Endothelial cell of umbilical vein (primary cell): Measurements from ENCODE around the gene PTPRK. TPM values are rescaled to one million over a fixed set of nuclear protein-coding genes. Genes with fewer than 3 reads are reported as not detected.
A peak's percentile ranks its signal among the peaks of the same experiment; 100 is the strongest.

Source experiments
- BruUV-seq: library from RNA; stranded (reverse); fragments of 400-500 nt; replicated peaks from 2 replicates; lab custom pipeline; 2021; lab: Mats Ljungman, UMichigan
- CTCF ChIA-PET: fragments of 300-600, 350-600 bp; sonication (Branson Sonifier 250); formaldehyde crosslinking; loops from one replicate; lab custom pipeline; 2021; ENCODE audit warnings: antibody characterized with exemption, inconsistent platforms; lab: Charles Lee
- POLR2A ChIA-PET: fragments of 300-600, 350-600 bp; sonication (Branson Sonifier 250); formaldehyde crosslinking; loops from one replicate; lab custom pipeline; 2021; ENCODE audit warnings: antibody characterized with exemption, inconsistent platforms; lab: Charles Lee
- DNase-seq: peaks from one replicate; pipeline ENCODE4 v3.0.0-alpha.2; 2011; ENCODE audit warnings: low read depth, low spot score
- FAIRE-seq: peaks from 2 replicates; lab custom pipeline; 2011; peaks lifted over from hg19 to GRCh38; lab: Jason Lieb, UNC
- H2AFZ ChIP-seq: 2 replicates; pipeline ENCODE4 v1.6.0; 2012; ENCODE audit warnings: low read depth, low read length, control low read depth, inconsistent platforms
- H3K27ac ChIP-seq: 2 replicates; pipeline ENCODE4 v1.5.1; 2011; ENCODE audit warnings: low read depth, mild to moderate bottlenecking, control low read depth, low read length, moderate library complexity; ENCODE audit not compliant: insufficient read depth
- H3K27me3 ChIP-seq, 2 experiments: 2 replicates each; pipeline versions ENCODE4 v1.6.0 to v1.6.1; 2011; ENCODE audit warnings: low read length in 2 of 2, mixed read lengths in 1 of 2; ENCODE audit not compliant: control insufficient read depth in 2 of 2, insufficient read depth in 2 of 2
- H3K36me3 ChIP-seq, 2 experiments: 2 replicates in 1 of 2; 3 replicates in 1 of 2; pipeline ENCODE4 v1.5.1; 2011; ENCODE audit warnings: low read length in 2 of 2, mild to moderate bottlenecking in 1 of 2, moderate library complexity in 1 of 2; ENCODE audit not compliant: control insufficient read depth in 2 of 2, insufficient read depth in 2 of 2; ENCODE audit errors: extremely low read depth in 1 of 2
- H3K4me1 ChIP-seq: 3 replicates; pipeline ENCODE4 v1.5.1; 2011; ENCODE audit warnings: mild to moderate bottlenecking, low read length; ENCODE audit not compliant: control insufficient read depth, insufficient read depth; ENCODE audit errors: extremely low read depth
- H3K4me2 ChIP-seq: 2 replicates; pipeline ENCODE4 v1.6.1; 2011; ENCODE audit warnings: low read length, control low read depth, mixed read lengths; ENCODE audit not compliant: insufficient read depth
- H3K4me3 ChIP-seq, 3 experiments: fragments of 200-600 bp in 1 of 3; sonication (generic), shearing (Covaris generic) in 1 of 3; replicated peaks in 1 of 3; 2 replicates each; pipeline ENCODE4 v1.5.1; 2011 to 2016; ENCODE audit warnings: control low read depth in 3 of 3, low read length in 3 of 3, mild to moderate bottlenecking in 2 of 3, inconsistent platforms in 1 of 3, low read depth in 1 of 3, moderate library complexity in 1 of 3; ENCODE audit not compliant: insufficient read depth in 1 of 3
- H3K79me2 ChIP-seq: 2 replicates; pipeline ENCODE4 v1.6.0; 2012; ENCODE audit warnings: low read length, inconsistent platforms; ENCODE audit not compliant: control insufficient read depth, insufficient read depth
- H3K9ac ChIP-seq: replicated peaks from 2 replicates; pipeline ENCODE3; 2011; ENCODE audit warnings: low read length, control low read depth; ENCODE audit not compliant: insufficient read depth; ENCODE audit errors: extremely low read depth
- H3K9me1 ChIP-seq: replicated peaks from 3 replicates; pipeline ENCODE4 v1.6.0; 2011; ENCODE audit warnings: mild to moderate bottlenecking, low read length; ENCODE audit not compliant: control insufficient read depth, insufficient read depth; ENCODE audit errors: extremely low read depth
- H3K9me3 ChIP-seq: replicated peaks from 2 replicates; pipeline ENCODE4 v1.5.1; 2012; ENCODE audit warnings: low read length, inconsistent platforms; ENCODE audit not compliant: control insufficient read depth, insufficient read depth
- H4K20me1 ChIP-seq: replicated peaks from 2 replicates; pipeline ENCODE3; 2011; ENCODE audit warnings: mild to moderate bottlenecking, low read length; ENCODE audit not compliant: control insufficient read depth, insufficient read depth; ENCODE audit errors: extremely low read depth
- EZH2 ChIP-seq: IDR thresholded peaks from 2 replicates; pipeline ENCODE4 v1.6.1; 2012; ENCODE audit warnings: borderline replicate concordance, low read depth, mild to moderate bottlenecking, moderate library complexity, low read length, inconsistent platforms; ENCODE audit not compliant: severe bottlenecking
- JUN ChIP-seq: IDR thresholded peaks from 2 replicates; pipeline ENCODE4 v1.6.1; 2011; ENCODE audit warnings: borderline replicate concordance, low read depth; ENCODE audit not compliant: insufficient read length, insufficient read depth
- MYC ChIP-seq: IDR thresholded peaks from one replicate; pipeline ENCODE4 v1.6.1; 2011; ENCODE audit warnings: mild to moderate bottlenecking, low read depth, low read length
- POLR2AphosphoS5 ChIP-seq: IDR thresholded peaks from 2 replicates; pipeline ENCODE4 v1.6.1; 2012; ENCODE audit warnings: low read depth, mild to moderate bottlenecking, control low read depth, low read length, moderate library complexity; ENCODE audit not compliant: insufficient read depth
- dilution Hi-C: fragments of 300-500 bp; cut with MboI; formaldehyde crosslinking; loops from one replicate; pipeline ENCODE4 v1.15.0; 2019; ENCODE audit warnings: low sequenced_read_pairs; ENCODE audit not compliant: extremely low pct_ligation_motif_present
- intact Hi-C: fragments of 100-400 bp; cut with micrococcal nuclease; formaldehyde crosslinking; loops from one replicate; pipeline ENCODE4 v1.10.0; 2022
- polyA plus RNA-seq, 4 experiments: library from polyadenylated mRNA; depleted of rRNA in 3 of 4; stranded (reverse) in 3 of 4; unstranded in 1 of 4; fragments of >200 nt; gene quantifications; 2 replicates each; pipeline versions ENCODE4 v1.2.1 to v1.2.3, GENCODE V29; 2011 to 2012; ENCODE audit warnings: missing spikeins in 1 of 4
- total RNA-seq: library from RNA; stranded (reverse); gene quantifications from 2 replicates; pipeline ENCODE4 v1.2.3, GENCODE V29; 2021
- TF ChIP-seq, protein P1 (sequence below), 2 donors: IDR thresholded peaks; 1 replicate in 1 of 2; 2 replicates in 1 of 2; pipeline ENCODE4 v1.5.1; 2011; ENCODE audit warnings: low read length in 2 of 2, mild to moderate bottlenecking in 2 of 2, moderate library complexity in 2 of 2, control low read depth in 1 of 2, inconsistent platforms in 1 of 2, low read depth in 1 of 2; ENCODE audit not compliant: insufficient read depth in 1 of 2; ENCODE audit errors: extremely low read depth in 1 of 2

Gene PTPRK
- total and polyA plus RNA-seq, 2 donors (not counting 3 experiments of a cell fraction or from before 2014, with no cell fraction given): 15.2 to 74.0 TPM

GRCh38 chr6:128516514-128516898, 3.9 kb downstream of the PTPRK start:
- H3K9me3 ChIP-seq: no peaks in the 10 kb centered on the region
- H4K20me1 ChIP-seq: peaks cover 4% of the 10 kb centered on the region
- CTCF ChIA-PET: interaction anchor here (0.5 to 4.1 kb wide), 55 partner anchors 9 to 780 kb away, joined by 3 to 62 read pairs (median 4); no protein-coding TSS in a partner anchor
- peaks cover 57% of the 10 kb centered on the region for H3K4me1 ChIP-seq
- no peak overlapping the region for H3K4me3 ChIP-seq
- peak overlapping the region; percentile 62 for H3K27ac ChIP-seq
- POLR2A ChIA-PET: interaction anchor here (1.6 kb wide), 1 partner anchor 25 kb away, joined by 3 read pairs; no protein-coding TSS in a partner anchor
- BruUV-seq: no TSS peak
- no peak for TF ChIP-seq POLR2AphosphoS5
- TF ChIP-seq EZH2: no peak
- TF ChIP-seq JUN: no peak
- no peak for TF ChIP-seq MYC
- TF ChIP-seq, protein P1, sequence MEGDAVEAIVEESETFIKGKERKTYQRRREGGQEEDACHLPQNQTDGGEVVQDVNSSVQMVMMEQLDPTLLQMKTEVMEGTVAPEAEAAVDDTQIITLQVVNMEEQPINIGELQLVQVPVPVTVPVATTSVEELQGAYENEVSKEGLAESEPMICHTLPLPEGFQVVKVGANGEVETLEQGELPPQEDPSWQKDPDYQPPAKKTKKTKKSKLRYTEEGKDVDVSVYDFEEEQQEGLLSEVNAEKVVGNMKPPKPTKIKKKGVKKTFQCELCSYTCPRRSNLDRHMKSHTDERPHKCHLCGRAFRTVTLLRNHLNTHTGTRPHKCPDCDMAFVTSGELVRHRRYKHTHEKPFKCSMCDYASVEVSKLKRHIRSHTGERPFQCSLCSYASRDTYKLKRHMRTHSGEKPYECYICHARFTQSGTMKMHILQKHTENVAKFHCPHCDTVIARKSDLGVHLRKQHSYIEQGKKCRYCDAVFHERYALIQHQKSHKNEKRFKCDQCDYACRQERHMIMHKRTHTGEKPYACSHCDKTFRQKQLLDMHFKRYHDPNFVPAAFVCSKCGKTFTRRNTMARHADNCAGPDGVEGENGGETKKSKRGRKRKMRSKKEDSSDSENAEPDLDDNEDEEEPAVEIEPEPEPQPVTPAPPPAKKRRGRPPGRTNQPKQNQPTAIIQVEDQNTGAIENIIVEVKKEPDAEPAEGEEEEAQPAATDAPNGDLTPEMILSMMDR (IDR thresholded peaks at IDR 0.05; ENCODE audit: extremely low read depth in 1 of 2, insufficient read depth in 1 of 2, low read depth in 1 of 2, low read length in 2 of 2): peak; percentile 29 to 30
- no peak overlapping the region for H2AFZ ChIP-seq
- DNase-seq (peak; percentile 69), FAIRE-seq (no peak)
- H3K27me3 ChIP-seq: no peaks in the 10 kb centered on the region
- peak overlapping the region; percentile 48 for H3K9ac ChIP-seq
- H3K9me1 ChIP-seq: no peaks in the 10 kb centered on the region
- dilution Hi-C loops (no loop called here), intact Hi-C loops (loop anchor here (1.0 to 5.0 kb wide), 4 partner anchors 84 to 779 kb away; no protein-coding TSS in a partner anchor)
- peak overlapping the region; percentile 97 for H3K4me2 ChIP-seq
- peaks cover 82% of the 10 kb centered on the region for H3K79me2 ChIP-seq
- H3K36me3 ChIP-seq: no peaks in the 10 kb centered on the region
